Measurements from ENCODE around the gene RCAN2. TPM values are rescaled to one million over a fixed set of nuclear protein-coding genes. Genes with fewer than 3 reads are reported as not detected.

Gene RCAN2
- total and polyA plus RNA-seq, 11 donors: 86.4 to 331 (median 311) TPM

- TF ChIP-seq POLR2A (IDR thresholded peaks at IDR 0.05) (no peak), CTCF (IDR thresholded peaks at IDR 0.05) (no peak)
- no peak for DNase-seq
- 70 to 82% (median 77%) methylated on average over 3 of the region's 3 CpGs for WGBS, 4 donors
- peaks cover 0 to 84% (median 40%) of the 10 kb centered on the region in 12 donors for H3K4me1 ChIP-seq
- H3K27me3 ChIP-seq: no peaks in the 10 kb centered on the region
- H3K27ac ChIP-seq: peak overlapping the region in 1 of 12 donors; percentile 0
- H3K4me3 ChIP-seq: no peak overlapping the region
- intact Hi-C loops (cut with DNase I): no loop called here
- no peaks in the 10 kb centered on the region for H3K36me3 ChIP-seq
- no peaks in the 10 kb centered on the region for H3K9me3 ChIP-seq
- no peak for ATAC-seq
Measured at GRCh38 chr6:46323966-46324622, 167.2 kb downstream of the RCAN2 start.

- H3K4me1 ChIP-seq: peaks cover 0 to 78% (median 38%) of the 10 kb centered on the region in 12 donors
- WGBS, 4 donors: 60 to 67% (median 63%) methylated on average over 4 of the region's 4 CpGs
- ATAC-seq: peak in 3 of 4 donors; percentile 19 to 69 (median 26)
Measured at GRCh38 chr6:46323312-46323965, 167.8 kb downstream of the RCAN2 start.

DNA sequence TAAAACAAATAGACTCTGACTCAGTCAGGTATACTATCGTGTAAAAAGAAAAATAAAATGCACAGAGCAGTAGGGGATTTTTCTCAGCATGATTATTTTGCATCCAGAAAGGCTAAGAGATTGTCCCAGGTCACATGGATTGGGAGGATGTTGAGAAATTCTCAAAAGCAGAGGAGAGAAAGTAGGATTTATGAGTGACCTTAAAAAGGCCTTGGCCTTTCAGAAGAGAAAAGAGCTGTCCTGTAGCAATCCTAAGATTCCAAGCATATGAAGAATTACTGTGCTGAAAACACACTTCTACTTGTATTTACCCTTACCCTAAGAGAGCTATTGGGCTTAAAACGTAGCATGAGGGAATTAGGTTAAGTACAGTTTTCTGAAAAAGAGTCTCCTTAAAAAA, 170.7 kb downstream of the RCAN2 start:
- no peak for TF ChIP-seq POLR2A (IDR thresholded peaks at IDR 0.05)
- TF ChIP-seq CTCF (IDR thresholded peaks at IDR 0.05): no peak
- Histone ChIP-seq H3K36me3 (no peaks in the 10 kb centered on the region), H3K9me3 (no peaks in the 10 kb centered on the region), H3K4me3 (no peak overlapping the region), H3K27me3 (no peaks in the 10 kb centered on the region), H3K4me1 (peaks cover 0 to 53% (median 25%) of the 10 kb centered on the region in 12 donors), H3K27ac (no peak overlapping the region)
- DNase-seq (no peak), ATAC-seq (no peak)
- WGBS, 4 donors: 83 to 87% (median 86%) methylated on average over 2 of the region's 2 CpGs
- intact Hi-C loops (cut with DNase I): no loop called here

More at GRCh38 chr6:46323312-46323965, 167.8 kb downstream of the RCAN2 start:
- H3K4me3 ChIP-seq: no peak overlapping the region
- no peaks in the 10 kb centered on the region for H3K36me3 ChIP-seq
- DNase-seq: no peak
- H3K27ac ChIP-seq: peak overlapping the region in 1 of 12 donors; percentile 9
- no peaks in the 10 kb centered on the region for H3K9me3 ChIP-seq
- intact Hi-C loops (cut with DNase I): no loop called here
- no peak for TF ChIP-seq CTCF (IDR thresholded peaks at IDR 0.05)
- TF ChIP-seq POLR2A (IDR thresholded peaks at IDR 0.05): no peak
- H3K27me3 ChIP-seq: no peaks in the 10 kb centered on the region

DNA sequence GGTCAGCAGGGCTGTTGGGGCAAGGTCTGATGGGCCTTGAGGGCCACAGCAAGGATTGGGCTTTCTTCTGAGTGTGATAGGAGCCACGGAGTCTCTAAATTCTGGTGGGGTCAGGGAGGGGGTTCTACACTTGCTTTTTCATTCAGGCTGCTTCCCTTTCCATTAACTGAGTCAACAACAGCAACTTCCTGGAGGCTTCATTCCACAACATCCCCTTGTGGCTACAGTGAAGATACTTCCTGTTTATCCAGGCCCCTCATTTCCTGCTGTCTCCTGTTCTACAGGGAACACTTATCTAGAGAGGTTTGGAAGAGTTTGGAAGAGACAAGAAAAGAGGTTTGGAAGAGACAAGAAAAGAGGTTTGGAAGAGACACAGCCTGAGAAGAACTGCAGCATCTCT, 175.7 kb downstream of the RCAN2 start:
- 33 to 59% (median 41%) methylated on average over 1 of the region's 1 CpG for WGBS, 4 donors
- no peak for ATAC-seq

More for the DNA sequence above, 175.7 kb downstream of the RCAN2 start:
- no peak overlapping the region for H3K27ac ChIP-seq
- H3K4me3 ChIP-seq: no peak overlapping the region
- H3K36me3 ChIP-seq: no peaks in the 10 kb centered on the region
- DNase-seq: no peak
- TF ChIP-seq POLR2A (IDR thresholded peaks at IDR 0.05): no peak
- TF ChIP-seq CTCF (IDR thresholded peaks at IDR 0.05): no peak
- H3K4me1 ChIP-seq: peaks cover 0 to 22% (median 8%) of the 10 kb centered on the region in 12 donors
- no peaks in the 10 kb centered on the region for H3K27me3 ChIP-seq
- no peaks in the 10 kb centered on the region for H3K9me3 ChIP-seq
- intact Hi-C loops (cut with DNase I): no loop called here

All from heart left ventricle (tissue), 16 donors.